Adrenal gland (tissue), 12 donors: ENCODE results near the gene CAPZA2. TPM values are rescaled to one million over a fixed set of nuclear protein-coding genes. Genes with fewer than 3 reads are reported as not detected.
"Not testable (repeated sequence)": the region's sequence is repeated elsewhere in the genome, so short reads cannot be mapped to it uniquely, and the experiment has no call there.

ENCODE experiments used
- DNase-seq, 7 donors: peaks; one replicate each; pipeline ENCODE4 v3.0.0-alpha.2; 2019 to 2020
- H3K27ac ChIP-seq, 5 donors: fragments of 200-600 bp; sonication (generic) in 4 of 5; 1 replicate in 3 of 5; 2 replicates in 2 of 5; pipeline versions ENCODE4 v1.5.1 to v1.8.0; 2016 to 2020; ENCODE audit warnings: mild to moderate bottlenecking in 1 of 5
- H3K27me3 ChIP-seq: fragments of 200-600 bp; 2 replicates; pipeline ENCODE4 v1.8.0; 2021
- H3K36me3 ChIP-seq, 2 donors: fragments of 200-600 bp; replicated peaks in 1 of 2; 1 replicate in 1 of 2; 2 replicates in 1 of 2; pipeline versions ENCODE4 v1.5.1 to v1.8.0; 2018 to 2022
- H3K4me1 ChIP-seq, 2 donors: fragments of 200-600 bp; replicated peaks in 1 of 2; 1 replicate in 1 of 2; 2 replicates in 1 of 2; pipeline versions ENCODE4 v1.5.1 to v1.8.0; 2018 to 2021
- H3K4me3 ChIP-seq, 4 donors: fragments of 200-600 bp; sonication (generic) in 3 of 4; one replicate each; pipeline ENCODE4 v1.5.1; 2016 to 2018
- H3K9me3 ChIP-seq, 3 donors: fragments of 200-600 bp; sonication (generic) in 1 of 3; replicated peaks in 1 of 3; 1 replicate in 2 of 3; 2 replicates in 1 of 3; pipeline versions ENCODE4 v1.5.1 to v1.8.0; 2016 to 2021
- CTCF ChIP-seq, 6 experiments: fragments of 450-650 bp in 4 of 6; fragments of 200-600 bp in 2 of 6; sonication (generic) in 1 of 6; IDR thresholded peaks; 1 replicate in 5 of 6; 2 replicates in 1 of 6; pipeline versions ENCODE4 v1.5.1 to v1.8.0; 2016 to 2021; ENCODE audit warnings: antibody characterized with exemption in 6 of 6, mild to moderate bottlenecking in 2 of 6, moderate library complexity in 1 of 6
- POLR2A ChIP-seq, 2 donors: fragments of 450-650 bp; IDR thresholded peaks; one replicate each; pipeline ENCODE4 v1.6.1; 2017; ENCODE audit warnings: antibody characterized with exemption in 2 of 2, mild to moderate bottlenecking in 2 of 2, moderate library complexity in 1 of 2
- WGBS, 4 donors: extraction: QIAGEN DNeasy Blood & Tissue Kit in 2 of 4; methylation state at CpG; one replicate each; pipeline versions ENCODE4 v1.1.5 to v1.1.7; 2013 to 2017; 5-methylcytosine and 5-hydroxymethylcytosine counted together
- intact Hi-C, 2 donors: fragments of 100-400 bp; cut with DNase I; formaldehyde crosslinking; loops; one replicate each; pipeline versions ENCODE4 v1.14.1 to v1.15.0; 2022 to 2023
- polyA plus RNA-seq, 3 donors: library from polyadenylated mRNA; stranded (reverse); fragments of 200-250 nt in 2 of 3; fragments of 350-450 nt in 1 of 3; fragmentation: Illumina TruSeq in 1 of 3; extraction: RNeasy Lipid Tissue Mini Kit (QIAGEN cat#74804) in 1 of 3; gene quantifications; one replicate each; pipeline ENCODE4 v1.2.3, GENCODE V29; 2013 to 2014
- total RNA-seq, 9 donors: library from RNA; depleted of rRNA in 4 of 9; stranded (reverse); fragments of >200 nt in 4 of 9; fragments of 120-200 nt in 1 of 9; fragmentation: NEBNext Ultra II Directional in 1 of 9; extraction: Animal tissue kit (Norgen Biotek cat#: 25700) in 1 of 9; gene quantifications; one replicate each; pipeline versions ENCODE4 v1.1.0 to v1.2.4, GENCODE V29; 2013 to 2023
- donor health status: healthy with polysubstance abuse.
- donor health status: Bipolar disorder and iron deficiency.
- donor health status: DM: yes; HTN: yes; CAD: no.
- donor health status: DM: no; HTN: no; CAD: no.
- donor health status: DM: no; HTN: no; CAD: no.
- donor health status: DM: yes; HTN: yes; CAD: no.

Gene CAPZA2
- total and polyA plus RNA-seq, 12 donors = 18.6 to 241 (median 155) TPM

- no peak overlapping the region for H3K4me3 ChIP-seq
- H3K27ac ChIP-seq = no peak overlapping the region
- TF ChIP-seq CTCF (IDR thresholded peaks at IDR 0.05) (peak; percentile 87 to 97 (median 94)), POLR2A (IDR thresholded peaks at IDR 0.05) (no peak)
- H3K36me3 ChIP-seq = no peaks in the 10 kb centered on the region
- 30 to 31% (median 31%) methylated on average over 25 of the region's 25 CpGs for WGBS, 4 donors
- DNase-seq = peak; percentile 72 to 94 (median 90)
- intact Hi-C loops = loop anchor here in 1 of 2 donors (5.0 to 10.0 kb wide), 3 partner anchors 55 to 455 kb away; no protein-coding TSS in a partner anchor
- no peaks in the 10 kb centered on the region for H3K4me1 ChIP-seq
- no peaks in the 10 kb centered on the region for H3K9me3 ChIP-seq
- H3K27me3 ChIP-seq = no peaks in the 10 kb centered on the region
These were observed 67.8 kb downstream of the CAPZA2 start for GRCh38 chr7:116929914-116930913.

GRCh38 chr7:116932566-116932965 is 70.2 kb downstream of the CAPZA2 start:
- H3K27me3 ChIP-seq = no peaks in the 10 kb centered on the region
- no peaks in the 10 kb centered on the region for H3K4me1 ChIP-seq
- no peaks in the 10 kb centered on the region for H3K9me3 ChIP-seq
- 91 to 97% (median 96%) methylated on average over 7 of the region's 7 CpGs for WGBS, 4 donors
- TF ChIP-seq POLR2A (IDR thresholded peaks at IDR 0.05) (no peak), CTCF (IDR thresholded peaks at IDR 0.05) (no peak)
- H3K36me3 ChIP-seq = no peaks in the 10 kb centered on the region
- intact Hi-C loops = loop anchor here in 1 of 2 donors (5.0 to 10.0 kb wide), 2 partner anchors 52 to 185 kb away; no protein-coding TSS in a partner anchor
- no peak overlapping the region for H3K4me3 ChIP-seq
- H3K27ac ChIP-seq = no peak overlapping the region
- no peak for DNase-seq

- WGBS, 4 donors = 72 to 97% (median 92%) methylated on average over 3 of the region's 3 CpGs
- Histone ChIP-seq H3K27ac (no peak overlapping the region), H3K4me3 (no peak overlapping the region), H3K36me3 (no peaks in the 10 kb centered on the region), H3K4me1 (no peaks in the 10 kb centered on the region), H3K9me3 (no peaks in the 10 kb centered on the region), H3K27me3 (no peaks in the 10 kb centered on the region)
- TF ChIP-seq POLR2A (IDR thresholded peaks at IDR 0.05) (no peak), CTCF (IDR thresholded peaks at IDR 0.05) (no peak)
- no peak for DNase-seq
- intact Hi-C loops = loop anchor here in 1 of 2 donors (5.0 to 10.0 kb wide), 2 partner anchors 51 to 184 kb away; no protein-coding TSS in a partner anchor
These were observed 71.1 kb downstream of the CAPZA2 start for GRCh38 chr7:116933465-116933864.

- Histone ChIP-seq H3K4me3 (no peak overlapping the region), H3K36me3 (no peaks in the 10 kb centered on the region), H3K4me1 (no peaks in the 10 kb centered on the region), H3K27me3 (no peaks in the 10 kb centered on the region), H3K27ac (no peak overlapping the region), H3K9me3 (no peaks in the 10 kb centered on the region)
- intact Hi-C loops = loop anchor here in 1 of 2 donors (5.0 to 10.0 kb wide), 2 partner anchors 50 to 183 kb away; no protein-coding TSS in a partner anchor
- DNase-seq = no peak
- TF ChIP-seq POLR2A (IDR thresholded peaks at IDR 0.05) = no peak
- TF ChIP-seq CTCF (IDR thresholded peaks at IDR 0.05) = no peak
- WGBS, 4 donors = 59 to 79% (median 67%) methylated on average over 2 of the region's 2 CpGs
These were observed 72.2 kb downstream of the CAPZA2 start for GRCh38 chr7:116934580-116934979.

- intact Hi-C loops = loop anchor here in 1 of 2 donors (10.0 kb wide), 1 partner anchor 48 kb away; no protein-coding TSS in a partner anchor
- H3K4me3 ChIP-seq = not testable (repeated sequence)
- 61 to 75% (median 74%) methylated on average over 4 of the region's 4 CpGs for WGBS, 4 donors
These were observed 74.5 kb downstream of the CAPZA2 start for GRCh38 chr7:116936844-116937243.

More at GRCh38 chr7:116936844-116937243, 74.5 kb downstream of the CAPZA2 start:
- DNase-seq, H3K9me3 ChIP-seq, H3K36me3 ChIP-seq, H3K27me3 ChIP-seq, H3K4me1 ChIP-seq, H3K27ac ChIP-seq: not testable (repeated sequence)
